Measurements from ENCODE around the gene LHFPL3.

GRCh38 chr7:104480529-104480928, 152.1 kb downstream of the LHFPL3 start:
- TF ChIP-seq POLR2AphosphoS5 (IDR thresholded peaks at IDR 0.05) (no peak), CTCF (IDR thresholded peaks at IDR 0.05; ENCODE audit: poor library complexity, severe bottlenecking) (no peak), TAF1 (IDR thresholded peaks at IDR 0.05; ENCODE audit: low read depth) (no peak), MXI1 (conservative IDR thresholded peaks at IDR 0.05; ENCODE audit: poor library complexity, severe bottlenecking) (no peak), EZH2 (IDR thresholded peaks at IDR 0.05; ENCODE audit: borderline replicate concordance, insufficient read depth, low read length, poor library complexity, severe bottlenecking) (no peak), SMC3 (conservative IDR thresholded peaks at IDR 0.05; ENCODE audit: poor library complexity) (no peak)
